Activated naive CD8-positive, alpha-beta T cell treated with anti-CD3 and anti-CD28 coated beads, Interleukin-2, amount 10 ng/mL, durations not matched to agents 7 days and 5 days (primary cell): Measurements from ENCODE around the gene ZRANB3. TPM values are rescaled to one million over a fixed set of nuclear protein-coding genes. Genes with fewer than 3 reads are reported as not detected.
"Not testable (repeated sequence)": the region's sequence is repeated elsewhere in the genome, so short reads cannot be mapped to it uniquely, and the experiment has no call there.

ENCODE experiments used
- ATAC-seq: fragments of 150-1000 bp; cut with Tn5 transposase; one replicate; pipeline ENCODE4 v1.10.0; 2021; ENCODE audit warnings: low read depth, moderate library complexity
- POLR2A ChIA-PET: fragments of 350-600 bp; sonication (Branson Sonifier 250); formaldehyde crosslinking; loops from one replicate; lab custom pipeline; 2021; ENCODE audit warnings: antibody characterized with exemption; lab: Charles Lee
- DNase-seq: peaks from one replicate; pipeline ENCODE4 v3.0.0; 2021
- H3K27ac Mint-ChIP-seq: one replicate; pipeline ENCODE4 v1.8.0; 2022; ENCODE audit warnings: mild to moderate bottlenecking, mixed read lengths
- H3K27me3 Mint-ChIP-seq: one replicate; pipeline ENCODE4 v1.8.0; 2022; ENCODE audit warnings: mild to moderate bottlenecking, moderate library complexity, mixed read lengths
- H3K36me3 Mint-ChIP-seq: one replicate; pipeline ENCODE4 v1.8.0; 2021; ENCODE audit warnings: mild to moderate bottlenecking, mixed read lengths
- H3K4me1 Mint-ChIP-seq: one replicate; pipeline ENCODE4 v1.8.0; 2021; ENCODE audit warnings: mixed read lengths
- H3K4me3 Mint-ChIP-seq: one replicate; pipeline ENCODE4 v1.8.0; 2022; ENCODE audit warnings: mild to moderate bottlenecking, moderate library complexity, mixed read lengths
- H3K9me3 Mint-ChIP-seq: one replicate; pipeline ENCODE4 v1.8.0; 2021; ENCODE audit warnings: mixed read lengths
- total RNA-seq, 2 experiments: library from RNA; stranded (reverse); gene quantifications; one replicate each; pipeline ENCODE4 v1.2.3, GENCODE V29; 2021

The ZRANB3 gene
- 1 to 10 TPM; 7.0 to 7.9 TPM for total RNA-seq

GRCh38 chr2:135530313-135531230, at the start of gene ZRANB3:
Gene ZRANB3, minus strand, starts transcription at chr2:135531218.
- Mint-ChIP-seq H3K27me3 (no peaks in the 10 kb centered on the region), H3K9me3 (no peaks in the 10 kb centered on the region), H3K4me3 (no peak within 1 kb of the TSS), H3K27ac (no peak within 1 kb of the TSS), H3K4me1 (peaks cover 34% of the 10 kb centered on the region), H3K36me3 (peaks cover 14% of the 10 kb centered on the region)
- peak; percentile 80 for ATAC-seq
- POLR2A ChIA-PET: interaction anchor here (0.6 to 2.1 kb wide), 10 partner anchors 8 to 612 kb away, joined by 3 to 17 read pairs (median 6); partner anchors contain the start of genes CCNT2, RAB3GAP1 and UBXN4
- DNase-seq: peak; percentile 82

- H3K4me3 Mint-ChIP-seq: no peak overlapping the region
- POLR2A ChIA-PET: no interaction called here
- H3K36me3 Mint-ChIP-seq: peaks cover 11% of the 10 kb centered on the region
- H3K27ac Mint-ChIP-seq: no peak overlapping the region
- H3K4me1 Mint-ChIP-seq: peaks cover 2% of the 10 kb centered on the region
- no peaks in the 10 kb centered on the region for H3K9me3 Mint-ChIP-seq
- ATAC-seq: no peak
- H3K27me3 Mint-ChIP-seq: no peaks in the 10 kb centered on the region
- no peak for DNase-seq
Measured at GRCh38 chr2:135573620-135574019, 42.6 kb upstream of the ZRANB3 start.

- H3K36me3 Mint-ChIP-seq: peaks cover 8% of the 10 kb centered on the region
- H3K9me3 Mint-ChIP-seq: no peaks in the 10 kb centered on the region
- H3K4me3 Mint-ChIP-seq: no peak overlapping the region
- peaks cover 2% of the 10 kb centered on the region for H3K4me1 Mint-ChIP-seq
- no peak overlapping the region for H3K27ac Mint-ChIP-seq
- POLR2A ChIA-PET: no interaction called here
- DNase-seq (no peak), ATAC-seq (no peak)
- no peaks in the 10 kb centered on the region for H3K27me3 Mint-ChIP-seq
Measured at GRCh38 chr2:135570884-135571283, 39.9 kb upstream of the ZRANB3 start.

- Mint-ChIP-seq H3K27me3 (no peaks in the 10 kb centered on the region), H3K4me3 (no peak overlapping the region), H3K27ac (no peak overlapping the region), H3K4me1 (peaks cover 4% of the 10 kb centered on the region), H3K9me3 (peaks cover 2% of the 10 kb centered on the region), H3K36me3 (peaks cover 14% of the 10 kb centered on the region)
- ATAC-seq (no peak), DNase-seq (no peak)
- POLR2A ChIA-PET: no interaction called here
Measured at GRCh38 chr2:135563793-135564192, 32.8 kb upstream of the ZRANB3 start.

GRCh38 chr2:135561925-135562324, 30.9 kb upstream of the ZRANB3 start:
- H3K27me3 Mint-ChIP-seq: no peaks in the 10 kb centered on the region
- peaks cover 20% of the 10 kb centered on the region for H3K36me3 Mint-ChIP-seq
- no peak for ATAC-seq
- peaks cover 2% of the 10 kb centered on the region for H3K9me3 Mint-ChIP-seq
- H3K4me3 Mint-ChIP-seq: no peak overlapping the region
- POLR2A ChIA-PET: no interaction called here
- peaks cover 6% of the 10 kb centered on the region for H3K4me1 Mint-ChIP-seq
- no peak for DNase-seq
- no peak overlapping the region for H3K27ac Mint-ChIP-seq

GRCh38 chr2:135557530-135557929, 26.5 kb upstream of the ZRANB3 start:
- no peaks in the 10 kb centered on the region for H3K9me3 Mint-ChIP-seq
- ATAC-seq (no peak), DNase-seq (no peak)
- H3K4me1 Mint-ChIP-seq: peaks cover 2% of the 10 kb centered on the region
- H3K27me3 Mint-ChIP-seq: no peaks in the 10 kb centered on the region
- POLR2A ChIA-PET: no interaction called here
- H3K4me3 Mint-ChIP-seq: no peak overlapping the region
- H3K27ac Mint-ChIP-seq: no peak overlapping the region
- H3K36me3 Mint-ChIP-seq: peaks cover 22% of the 10 kb centered on the region

GRCh38 chr2:135555311-135555710, 24.3 kb upstream of the ZRANB3 start:
- H3K4me1 Mint-ChIP-seq: peaks cover 2% of the 10 kb centered on the region
- H3K27me3 Mint-ChIP-seq: no peaks in the 10 kb centered on the region
- no peak overlapping the region for H3K4me3 Mint-ChIP-seq
- no peaks in the 10 kb centered on the region for H3K9me3 Mint-ChIP-seq
- POLR2A ChIA-PET: no interaction called here
- H3K36me3 Mint-ChIP-seq: peaks cover 19% of the 10 kb centered on the region
- ATAC-seq: no peak
- no peak for DNase-seq
- no peak overlapping the region for H3K27ac Mint-ChIP-seq

DNA sequence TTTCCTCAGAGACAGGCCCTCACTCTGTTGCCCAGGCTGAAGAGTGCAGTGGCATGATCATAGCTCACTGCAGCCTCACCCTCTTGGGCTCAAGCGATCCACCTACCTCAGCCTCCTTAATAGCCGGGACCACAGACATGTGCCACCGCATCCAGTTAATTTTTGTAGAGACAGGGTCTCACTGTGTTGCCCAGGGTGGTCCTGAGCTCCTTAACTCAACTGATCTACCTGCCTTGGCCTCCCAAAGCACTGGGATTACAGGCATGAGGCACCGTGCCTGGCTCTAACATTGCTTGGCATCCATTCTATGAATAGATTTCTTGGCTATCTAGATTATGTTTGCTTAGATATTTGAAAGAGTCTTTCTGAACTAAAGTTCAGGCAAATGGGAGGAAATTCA, 21.9 kb upstream of the ZRANB3 start:
- H3K9me3 Mint-ChIP-seq: no peaks in the 10 kb centered on the region
- peaks cover 19% of the 10 kb centered on the region for H3K36me3 Mint-ChIP-seq
- no peak overlapping the region for H3K27ac Mint-ChIP-seq
- POLR2A ChIA-PET: no interaction called here
- H3K4me1 Mint-ChIP-seq: peaks cover 2% of the 10 kb centered on the region
- no peak overlapping the region for H3K4me3 Mint-ChIP-seq
- H3K27me3 Mint-ChIP-seq: no peaks in the 10 kb centered on the region
- ATAC-seq (no peak), DNase-seq (no peak)

DNA sequence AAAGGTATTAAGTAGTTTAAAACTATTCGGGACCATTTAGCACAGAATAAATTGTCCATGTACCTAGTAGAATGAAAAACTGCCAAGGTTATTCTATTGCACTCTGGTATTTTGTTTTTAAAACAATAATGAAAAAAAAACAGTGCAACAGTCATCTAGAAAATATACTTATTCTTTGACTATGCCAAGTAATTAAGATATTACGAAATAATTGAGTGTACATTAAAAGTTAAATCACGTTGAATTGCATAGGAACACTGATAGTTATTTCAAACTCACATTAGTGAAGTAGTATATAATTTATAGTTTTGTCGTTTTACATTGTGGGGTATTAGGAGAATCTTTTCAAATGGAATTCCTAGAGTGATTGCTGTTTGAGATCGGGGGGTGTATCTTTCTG, 20.3 kb upstream of the ZRANB3 start:
- Mint-ChIP-seq H3K27ac (no peak overlapping the region), H3K27me3 (no peaks in the 10 kb centered on the region), H3K36me3 (peaks cover 20% of the 10 kb centered on the region), H3K4me3 (no peak overlapping the region), H3K4me1 (peaks cover 5% of the 10 kb centered on the region), H3K9me3 (no peaks in the 10 kb centered on the region)
- no peak for ATAC-seq
- DNase-seq: no peak
- POLR2A ChIA-PET: no interaction called here

DNA sequence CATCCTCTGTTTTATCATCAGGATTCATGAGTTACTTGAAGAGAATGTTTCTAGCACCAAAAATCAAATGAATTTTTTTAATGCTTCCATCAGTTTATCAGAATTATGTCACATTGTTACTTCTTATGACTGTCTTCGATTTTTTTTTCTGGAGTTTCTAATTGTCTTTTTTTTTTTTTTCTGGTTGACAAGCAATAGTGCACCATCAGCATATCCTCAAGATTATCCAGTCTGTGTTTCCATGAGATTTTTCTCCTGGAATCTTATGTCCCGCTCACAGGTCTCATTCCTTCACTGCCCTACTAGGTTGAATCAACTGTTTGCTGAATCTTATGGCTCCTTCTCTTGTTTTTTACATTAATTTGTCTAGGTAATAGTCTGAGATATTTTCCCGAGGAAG, 16.3 kb upstream of the ZRANB3 start:
- peaks cover 11% of the 10 kb centered on the region for H3K4me1 Mint-ChIP-seq
- H3K4me3 Mint-ChIP-seq: no peak overlapping the region
- no peak overlapping the region for H3K27ac Mint-ChIP-seq
- DNase-seq (no peak), ATAC-seq (no peak)
- peaks cover 20% of the 10 kb centered on the region for H3K36me3 Mint-ChIP-seq
- H3K27me3 Mint-ChIP-seq: no peaks in the 10 kb centered on the region
- H3K9me3 Mint-ChIP-seq: no peaks in the 10 kb centered on the region
- POLR2A ChIA-PET: no interaction called here

- Mint-ChIP-seq H3K4me1 (peaks cover 11% of the 10 kb centered on the region), H3K36me3 (peaks cover 23% of the 10 kb centered on the region), H3K27ac (no peak overlapping the region), H3K4me3 (no peak overlapping the region), H3K27me3 (no peaks in the 10 kb centered on the region), H3K9me3 (no peaks in the 10 kb centered on the region)
- ATAC-seq (peak; percentile 45), DNase-seq (no peak)
- POLR2A ChIA-PET: no interaction called here
Measured at GRCh38 chr2:135546436-135546835, 15.4 kb upstream of the ZRANB3 start.

GRCh38 chr2:135533545-135533944, 2.5 kb upstream of the ZRANB3 start:
- Mint-ChIP-seq H3K4me1 (peaks cover 25% of the 10 kb centered on the region), H3K4me3 (peak overlapping the region; percentile 32), H3K36me3 (peaks cover 12% of the 10 kb centered on the region)
- H3K9me3 Mint-ChIP-seq, H3K27me3 Mint-ChIP-seq, POLR2A ChIA-PET, H3K27ac Mint-ChIP-seq, ATAC-seq, DNase-seq: not testable (repeated sequence)

GRCh38 chr2:135532581-135532980, 1.6 kb upstream of the ZRANB3 start:
- Mint-ChIP-seq H3K9me3 (peaks cover under 1% of the 10 kb centered on the region), H3K27me3 (no peaks in the 10 kb centered on the region), H3K4me3 (no peak overlapping the region), H3K4me1 (peaks cover 29% of the 10 kb centered on the region), H3K27ac (peak overlapping the region; percentile 19), H3K36me3 (peaks cover 10% of the 10 kb centered on the region)
- POLR2A ChIA-PET: interaction anchor here (2.1 kb wide), 1 partner anchor 480 kb away, joined by 17 read pairs; the partner anchor contains the start of gene RAB3GAP1
- ATAC-seq: no peak
- DNase-seq: no peak
